ENCODE measurements around the gene RUNX1.

The RUNX1 gene

DNA sequence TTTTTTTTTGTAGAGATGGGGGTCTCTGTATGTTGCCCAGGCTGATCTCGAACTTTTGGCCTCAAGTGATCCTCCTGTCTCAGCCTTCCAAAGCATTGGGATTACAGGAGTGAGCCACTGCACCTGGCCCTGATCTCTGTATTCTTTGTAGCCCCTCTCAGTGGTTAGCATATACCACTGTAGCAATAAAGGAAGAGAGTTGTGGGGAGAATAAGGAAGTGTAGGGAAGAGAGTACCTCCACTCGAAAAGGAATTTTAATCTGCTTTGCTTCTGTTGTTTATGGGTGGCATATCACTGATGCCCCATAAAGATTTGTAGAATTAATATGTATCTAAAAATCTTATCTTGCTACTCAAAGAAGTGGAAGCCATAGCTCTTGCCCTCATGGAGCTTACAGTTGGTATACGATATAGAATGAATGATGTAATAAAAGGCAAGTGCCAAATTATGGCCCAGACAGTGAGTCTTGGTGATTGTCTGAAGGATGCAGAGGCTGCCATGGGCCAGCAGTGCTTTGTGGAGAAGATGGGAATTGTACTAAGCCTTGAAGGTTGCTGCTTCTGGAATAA, 284.3 kb downstream of the RUNX1 start:
- peaks cover 13% of the 10 kb centered on the region for H3K9me3 Mint-ChIP-seq
- H3K27ac Mint-ChIP-seq: no peak overlapping the region
- no peaks in the 10 kb centered on the region for H3K4me1 Mint-ChIP-seq (ENCODE audit: low read depth)
- no peak overlapping the region for H3K4me3 Mint-ChIP-seq
- H3K27me3 Mint-ChIP-seq (ENCODE audit: low read depth): peaks cover 9% of the 10 kb centered on the region
- H3K36me3 Mint-ChIP-seq (ENCODE audit: low read depth): no peaks in the 10 kb centered on the region

DNA sequence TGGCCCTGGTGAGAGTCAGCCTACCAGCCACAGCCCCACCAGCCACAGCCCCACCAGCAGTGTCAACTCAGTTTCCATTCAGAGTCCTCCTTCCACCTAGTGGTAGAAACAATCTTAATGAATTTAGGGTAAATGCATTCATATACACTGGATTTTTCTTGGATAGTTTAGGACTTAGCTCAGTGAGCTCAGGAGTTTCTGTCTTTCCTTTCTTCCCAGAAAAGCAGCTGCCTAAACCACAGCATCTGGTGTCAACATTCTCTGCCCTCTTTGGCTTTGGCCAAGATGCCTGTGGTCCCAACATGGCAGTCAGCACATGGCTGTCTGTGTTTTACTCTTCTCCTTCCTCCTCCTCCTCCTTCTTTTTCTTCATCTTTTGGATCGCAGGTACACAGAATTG, 286.3 kb downstream of the RUNX1 start:
- no peak overlapping the region for H3K4me3 Mint-ChIP-seq
- no peak overlapping the region for H3K27ac Mint-ChIP-seq
- H3K27me3 Mint-ChIP-seq (ENCODE audit: low read depth): peaks cover 6% of the 10 kb centered on the region
- no peaks in the 10 kb centered on the region for H3K36me3 Mint-ChIP-seq (ENCODE audit: low read depth)
- peaks cover 13% of the 10 kb centered on the region for H3K9me3 Mint-ChIP-seq
- H3K4me1 Mint-ChIP-seq (ENCODE audit: low read depth): no peaks in the 10 kb centered on the region

DNA sequence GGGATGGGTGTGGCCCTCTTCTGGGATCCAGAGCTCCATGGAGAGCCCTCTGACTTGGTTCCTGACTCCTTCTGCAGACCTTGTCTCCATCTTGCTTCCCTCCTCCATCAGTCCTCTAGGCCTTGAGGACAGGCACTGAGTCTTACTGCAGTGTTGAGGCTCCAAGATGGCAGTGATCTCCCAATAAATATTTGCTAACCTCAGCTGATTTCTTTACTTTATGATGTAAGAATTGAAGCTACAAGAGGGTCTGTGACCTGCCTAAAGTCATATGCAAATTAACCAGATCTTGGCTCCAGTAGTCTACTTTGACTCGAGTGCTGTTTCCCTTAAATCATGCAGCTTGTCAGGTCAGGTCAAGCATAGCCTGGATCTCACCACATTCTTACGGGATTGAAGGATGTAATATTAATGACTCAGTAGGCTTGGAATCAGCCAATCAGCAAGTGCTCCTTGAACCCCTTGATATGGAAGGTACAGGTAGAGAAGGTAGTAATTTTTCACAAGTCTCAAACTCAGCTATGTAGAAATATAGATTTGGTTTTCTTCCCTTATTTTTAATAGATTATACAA, 287.3 kb downstream of the RUNX1 start:
- Mint-ChIP-seq H3K4me1 (ENCODE audit: low read depth) (no peaks in the 10 kb centered on the region), H3K9me3 (peaks cover 13% of the 10 kb centered on the region), H3K36me3 (ENCODE audit: low read depth) (no peaks in the 10 kb centered on the region), H3K27me3 (ENCODE audit: low read depth) (peaks cover 3% of the 10 kb centered on the region), H3K27ac (no peak overlapping the region), H3K4me3 (no peak overlapping the region)

DNA sequence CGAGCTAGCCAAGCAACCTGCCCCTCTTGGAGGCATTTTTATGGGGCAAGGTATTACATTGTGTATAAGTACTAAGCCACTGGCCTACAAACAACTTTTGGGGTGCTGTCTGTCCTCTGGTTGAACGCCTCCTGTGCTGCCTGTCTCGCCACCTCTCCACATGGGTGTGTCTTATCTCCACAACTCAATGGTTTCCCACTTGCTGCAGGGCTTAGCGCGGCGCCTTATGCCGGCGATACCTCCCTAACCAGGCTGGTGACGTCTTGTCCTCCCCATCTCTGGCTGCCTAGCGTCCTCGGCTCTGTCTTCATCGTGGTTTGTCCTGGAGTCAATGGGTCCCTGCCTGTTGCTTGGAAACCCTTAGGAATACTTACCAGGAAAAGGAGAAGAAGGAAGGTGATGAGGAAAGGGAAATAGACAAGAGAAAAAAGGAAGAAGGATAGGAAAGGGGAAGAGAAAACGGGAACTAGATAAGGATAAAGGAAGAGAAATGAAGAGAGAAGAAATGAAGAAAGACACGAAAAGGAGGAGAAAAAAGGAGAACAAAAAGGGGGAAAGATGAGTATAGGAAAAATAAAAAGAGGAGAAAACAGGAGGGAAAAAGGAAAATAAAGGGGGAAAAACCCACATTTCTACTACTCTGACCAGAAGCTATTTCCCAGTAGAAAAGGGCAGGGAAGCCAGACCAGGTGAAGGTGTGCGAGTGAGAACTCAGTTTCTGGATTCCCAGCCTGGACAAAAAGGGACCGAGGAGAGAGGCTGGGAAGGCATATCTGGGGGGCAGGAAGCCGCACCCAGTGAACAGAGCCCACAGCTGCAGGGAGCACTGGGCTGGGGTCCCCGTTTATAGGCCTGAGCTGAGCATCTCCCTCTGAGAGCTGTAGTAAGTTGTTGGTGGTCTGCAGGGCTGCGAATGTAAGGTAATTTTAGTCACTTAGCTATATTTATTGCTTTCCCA, 294.1 kb downstream of the RUNX1 start:
- H3K9me3 Mint-ChIP-seq: no peaks in the 10 kb centered on the region
- H3K27me3 Mint-ChIP-seq (ENCODE audit: low read depth): peaks cover 33% of the 10 kb centered on the region
- H3K36me3 Mint-ChIP-seq (ENCODE audit: low read depth): no peaks in the 10 kb centered on the region
- H3K27ac Mint-ChIP-seq: no peak overlapping the region
- no peaks in the 10 kb centered on the region for H3K4me1 Mint-ChIP-seq (ENCODE audit: low read depth)
- no peak overlapping the region for H3K4me3 Mint-ChIP-seq

DNA sequence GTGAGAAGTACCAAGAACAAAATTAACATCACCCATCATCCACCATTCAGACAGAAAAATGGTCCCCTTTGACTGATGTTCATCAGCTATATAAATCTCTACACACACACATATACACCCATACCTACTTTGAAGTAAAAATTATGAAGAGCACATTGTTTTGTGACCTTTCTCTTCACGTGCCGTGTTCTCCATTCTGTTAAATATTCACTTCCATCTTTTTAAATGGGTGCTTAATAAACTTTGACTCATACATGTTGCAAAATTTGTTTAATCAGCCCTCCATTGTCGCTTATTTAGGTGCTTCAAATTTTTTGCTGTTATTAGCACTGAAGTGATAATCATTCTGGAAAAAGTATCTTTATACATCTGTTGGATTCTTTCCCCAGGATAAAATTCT, 300.2 kb downstream of the RUNX1 start:
- H3K27me3 Mint-ChIP-seq (ENCODE audit: low read depth): peaks cover 29% of the 10 kb centered on the region
- H3K4me3 Mint-ChIP-seq: no peak overlapping the region
- no peaks in the 10 kb centered on the region for H3K36me3 Mint-ChIP-seq (ENCODE audit: low read depth)
- H3K9me3 Mint-ChIP-seq: no peaks in the 10 kb centered on the region
- H3K27ac Mint-ChIP-seq: no peak overlapping the region
- H3K4me1 Mint-ChIP-seq (ENCODE audit: low read depth): peaks cover 4% of the 10 kb centered on the region

DNA sequence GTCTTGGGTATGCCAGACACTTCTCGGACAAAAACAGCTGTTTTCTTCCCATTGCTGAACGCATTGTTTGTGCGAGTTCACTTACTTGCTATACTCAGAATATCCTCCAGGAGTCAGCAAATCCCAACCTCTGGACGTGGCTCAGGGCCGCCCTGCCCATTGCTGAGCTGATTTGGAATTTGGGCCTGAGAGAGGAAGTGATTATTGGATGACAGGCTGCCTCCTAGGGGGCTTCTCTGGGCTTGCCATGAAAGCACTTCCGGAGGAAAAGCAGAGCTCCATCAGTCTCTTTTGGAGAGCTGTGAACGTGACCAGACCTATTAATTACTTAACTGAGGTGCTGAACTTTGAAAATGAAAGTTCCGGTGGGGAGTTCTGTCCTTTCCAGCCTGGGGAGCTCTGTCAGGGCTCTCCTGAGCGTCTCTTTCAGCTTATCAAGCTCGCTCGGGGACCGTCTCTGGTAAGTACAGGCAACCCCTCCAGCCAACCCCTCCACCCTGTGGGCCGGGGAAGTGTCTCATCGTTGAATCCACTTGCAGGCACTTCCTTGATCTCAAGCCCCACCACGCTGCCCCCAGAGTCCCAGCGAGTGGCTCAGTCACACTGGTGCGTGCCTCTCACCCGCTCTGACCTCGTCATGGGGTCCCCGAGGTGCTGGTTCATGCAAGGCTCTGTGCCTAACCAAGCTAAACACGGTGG, 303.4 kb downstream of the RUNX1 start:
- peaks cover 4% of the 10 kb centered on the region for H3K4me1 Mint-ChIP-seq (ENCODE audit: low read depth)
- H3K36me3 Mint-ChIP-seq (ENCODE audit: low read depth): no peaks in the 10 kb centered on the region
- peaks cover 31% of the 10 kb centered on the region for H3K27me3 Mint-ChIP-seq (ENCODE audit: low read depth)
- no peak overlapping the region for H3K27ac Mint-ChIP-seq
- H3K9me3 Mint-ChIP-seq: no peaks in the 10 kb centered on the region
- H3K4me3 Mint-ChIP-seq: no peak overlapping the region

DNA sequence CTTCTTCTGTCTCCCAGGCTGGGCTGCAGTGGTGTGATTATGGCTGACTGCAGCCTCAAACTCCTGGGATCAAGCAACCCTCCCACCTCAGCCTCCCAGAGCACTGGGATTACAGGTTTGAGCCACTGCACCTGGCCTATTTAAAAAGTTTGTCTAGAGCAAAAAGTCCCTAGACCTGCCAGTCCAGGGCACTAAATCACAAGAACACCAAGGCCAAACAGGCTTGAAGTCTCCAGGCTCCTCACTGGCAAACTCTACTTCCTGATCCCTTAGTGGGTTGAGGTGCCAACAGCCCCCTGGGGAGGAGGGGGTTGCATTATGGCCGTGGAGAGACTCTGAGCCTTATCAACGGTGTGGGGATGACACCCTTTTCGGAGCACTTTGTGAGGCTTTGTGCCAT, 304.3 kb downstream of the RUNX1 start:
- H3K36me3 Mint-ChIP-seq (ENCODE audit: low read depth): no peaks in the 10 kb centered on the region
- no peak overlapping the region for H3K27ac Mint-ChIP-seq
- H3K4me1 Mint-ChIP-seq (ENCODE audit: low read depth): peaks cover 4% of the 10 kb centered on the region
- no peaks in the 10 kb centered on the region for H3K9me3 Mint-ChIP-seq
- peaks cover 27% of the 10 kb centered on the region for H3K27me3 Mint-ChIP-seq (ENCODE audit: low read depth)
- no peak overlapping the region for H3K4me3 Mint-ChIP-seq

DNA sequence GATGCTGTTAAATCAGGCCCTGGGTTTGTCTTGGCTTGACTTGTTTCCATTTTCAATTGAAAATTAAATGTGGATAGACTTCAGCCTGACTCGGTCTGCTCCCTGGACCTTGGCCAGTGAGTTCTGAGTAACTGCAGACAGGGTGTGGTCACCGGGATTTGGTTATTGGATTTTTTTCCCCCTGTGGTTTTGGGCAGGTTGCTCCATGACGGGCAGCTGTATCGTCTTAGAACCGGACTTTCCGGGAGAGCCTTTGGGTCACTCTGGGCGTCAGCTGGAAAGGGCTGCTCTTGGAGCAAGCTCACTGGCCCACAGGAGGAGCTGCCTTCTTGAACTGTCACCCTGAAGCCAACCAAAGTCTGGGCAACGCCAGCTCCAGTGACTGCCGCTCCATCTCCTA, 305.3 kb downstream of the RUNX1 start:
- no peak overlapping the region for H3K27ac Mint-ChIP-seq
- H3K27me3 Mint-ChIP-seq (ENCODE audit: low read depth): peaks cover 26% of the 10 kb centered on the region
- H3K4me3 Mint-ChIP-seq: no peak overlapping the region
- peaks cover 4% of the 10 kb centered on the region for H3K4me1 Mint-ChIP-seq (ENCODE audit: low read depth)
- H3K9me3 Mint-ChIP-seq: no peaks in the 10 kb centered on the region
- no peaks in the 10 kb centered on the region for H3K36me3 Mint-ChIP-seq (ENCODE audit: low read depth)

DNA sequence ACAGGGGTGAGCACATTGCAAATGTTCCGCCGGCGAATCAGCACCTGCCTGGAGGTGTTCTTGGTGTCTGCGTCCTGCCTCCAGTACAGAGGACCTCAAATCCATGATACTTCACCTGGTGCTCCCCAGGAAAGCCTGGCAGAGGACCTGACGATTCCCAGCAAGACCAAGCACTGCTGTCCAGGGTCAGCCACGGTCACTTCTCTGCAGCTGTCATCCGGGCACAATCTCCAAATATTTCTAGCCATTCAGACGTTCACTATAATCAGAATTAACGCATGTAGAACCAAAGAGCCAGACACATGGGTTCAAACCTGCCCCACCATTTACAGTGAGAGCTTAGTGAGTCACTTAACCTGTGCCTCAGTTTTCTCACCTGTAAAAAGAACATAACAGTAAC, 305.8 kb downstream of the RUNX1 start:
- peaks cover 4% of the 10 kb centered on the region for H3K4me1 Mint-ChIP-seq (ENCODE audit: low read depth)
- H3K4me3 Mint-ChIP-seq: no peak overlapping the region
- peaks cover 31% of the 10 kb centered on the region for H3K27me3 Mint-ChIP-seq (ENCODE audit: low read depth)
- no peaks in the 10 kb centered on the region for H3K36me3 Mint-ChIP-seq (ENCODE audit: low read depth)
- no peak overlapping the region for H3K27ac Mint-ChIP-seq
- H3K9me3 Mint-ChIP-seq: no peaks in the 10 kb centered on the region

DNA sequence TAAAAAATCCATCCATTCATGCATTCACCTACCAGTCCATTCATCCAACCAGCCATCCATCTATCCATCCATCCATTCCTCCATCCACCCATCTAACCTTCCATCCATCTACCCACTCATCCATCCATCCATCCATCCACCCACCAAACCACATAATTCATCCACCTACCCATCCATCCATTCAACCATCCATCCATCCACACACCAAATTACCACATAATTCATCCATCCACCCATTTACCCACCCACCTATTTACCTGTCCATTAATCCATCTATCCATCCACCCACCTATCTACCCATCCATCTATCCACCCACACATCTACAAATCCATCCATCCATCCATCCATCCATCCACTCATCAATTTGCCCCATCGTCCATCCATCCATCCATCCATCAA, 308.9 kb downstream of the RUNX1 start:
- H3K4me1 Mint-ChIP-seq (ENCODE audit: low read depth): no peaks in the 10 kb centered on the region
- H3K4me3 Mint-ChIP-seq: no peak overlapping the region
- H3K36me3 Mint-ChIP-seq (ENCODE audit: low read depth): no peaks in the 10 kb centered on the region
- peaks cover 45% of the 10 kb centered on the region for H3K27me3 Mint-ChIP-seq (ENCODE audit: low read depth)
- no peaks in the 10 kb centered on the region for H3K9me3 Mint-ChIP-seq
- no peak overlapping the region for H3K27ac Mint-ChIP-seq

Data from T-helper 1 cell treated with Interleukin-12 subunit alpha and Interleukin-12 subunit beta and Interleukin-4 antibody, amounts not matched to agents 30 μg/mL and 1 μg/mL, for 36 hours (primary cell).